OCI-LY7 (cell line): Measurements from ENCODE around the gene FAM3C.

Source experiments
- EZH2phosphoT487 ChIP-seq: fragments of 200-600 bp; sonication (generic); IDR thresholded peaks from 2 replicates; pipeline ENCODE4 v1.6.1; 2018; ENCODE audit warnings: low read depth, borderline replicate concordance, mild to moderate bottlenecking, mixed run types, antibody characterized with exemption, low read length, moderate library complexity, mixed read lengths
- TF ChIP-seq, protein P1 (sequence below): fragments of 200-600 bp; sonication (generic); conservative IDR thresholded peaks from 2 replicates; pipeline ENCODE4 v1.5.1; 2014; ENCODE audit warnings: mild to moderate bottlenecking, antibody characterized with exemption, low read length, moderate library complexity, mixed read lengths

DNA sequence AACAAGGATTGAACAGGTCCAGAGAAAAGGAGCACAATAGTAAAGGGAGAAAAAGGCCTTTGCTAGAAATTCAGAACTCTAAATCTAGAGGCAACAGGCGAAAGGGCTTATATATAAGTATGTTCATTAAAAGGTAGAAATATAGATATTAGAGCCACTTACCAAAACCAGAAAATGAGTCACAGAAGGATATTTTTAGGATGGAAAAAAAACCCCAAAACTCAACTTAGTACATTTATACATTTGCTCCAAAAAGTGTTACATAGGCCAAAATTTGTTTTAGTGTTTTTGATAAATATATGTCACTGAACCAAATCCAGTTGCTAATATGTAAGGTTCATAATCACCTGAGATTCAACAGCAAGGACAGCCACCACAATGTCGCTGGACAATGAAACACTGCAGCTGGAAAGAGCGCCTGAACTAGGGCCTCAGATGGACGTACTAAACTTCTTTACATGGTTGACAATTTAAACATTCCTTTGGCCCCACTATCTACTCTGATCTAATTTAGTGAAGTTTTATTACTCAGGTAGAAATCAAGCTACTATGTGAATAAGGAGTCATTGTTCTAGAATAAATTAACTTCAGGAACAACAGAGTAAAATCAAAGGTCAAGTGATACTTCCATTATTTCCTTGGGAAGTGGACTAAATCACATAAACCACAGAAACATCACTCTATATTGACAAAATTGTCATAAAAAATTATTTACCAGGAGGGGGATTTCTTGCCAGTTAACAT lies 10.9 kb downstream of the FAM3C start:
- TF ChIP-seq, protein P1, sequence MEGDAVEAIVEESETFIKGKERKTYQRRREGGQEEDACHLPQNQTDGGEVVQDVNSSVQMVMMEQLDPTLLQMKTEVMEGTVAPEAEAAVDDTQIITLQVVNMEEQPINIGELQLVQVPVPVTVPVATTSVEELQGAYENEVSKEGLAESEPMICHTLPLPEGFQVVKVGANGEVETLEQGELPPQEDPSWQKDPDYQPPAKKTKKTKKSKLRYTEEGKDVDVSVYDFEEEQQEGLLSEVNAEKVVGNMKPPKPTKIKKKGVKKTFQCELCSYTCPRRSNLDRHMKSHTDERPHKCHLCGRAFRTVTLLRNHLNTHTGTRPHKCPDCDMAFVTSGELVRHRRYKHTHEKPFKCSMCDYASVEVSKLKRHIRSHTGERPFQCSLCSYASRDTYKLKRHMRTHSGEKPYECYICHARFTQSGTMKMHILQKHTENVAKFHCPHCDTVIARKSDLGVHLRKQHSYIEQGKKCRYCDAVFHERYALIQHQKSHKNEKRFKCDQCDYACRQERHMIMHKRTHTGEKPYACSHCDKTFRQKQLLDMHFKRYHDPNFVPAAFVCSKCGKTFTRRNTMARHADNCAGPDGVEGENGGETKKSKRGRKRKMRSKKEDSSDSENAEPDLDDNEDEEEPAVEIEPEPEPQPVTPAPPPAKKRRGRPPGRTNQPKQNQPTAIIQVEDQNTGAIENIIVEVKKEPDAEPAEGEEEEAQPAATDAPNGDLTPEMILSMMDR: no peak
- TF ChIP-seq EZH2phosphoT487: no peak
